Measurements from ENCODE around the gene N4BP3.
"Not testable (repeated sequence)": the region's sequence is repeated elsewhere in the genome, so short reads cannot be mapped to it uniquely, and the experiment has no call there.

Gene N4BP3

GRCh38 chr5:178078197-178079010 lies 34.9 kb upstream of the N4BP3 start:
- peaks cover 46% of the 10 kb centered on the region for H3K4me1 ChIP-seq
- no peaks in the 10 kb centered on the region for H3K27me3 ChIP-seq
- peak overlapping the region; percentile 41 for H3K4me2 ChIP-seq
- no peaks in the 10 kb centered on the region for H3K36me3 ChIP-seq
- no peak overlapping the region for H3K4me3 ChIP-seq
- H3K9me3 ChIP-seq, result no peaks in the 10 kb centered on the region
- TF ChIP-seq Cebpa-rat (IDR thresholded peaks at IDR 0.05), result no peak
- no peak overlapping the region for H3K9ac ChIP-seq
- 0 out of 2 replicates have a peak overlapping the region, but pooled peaks have one; percentile 20 for H3K27ac ChIP-seq
- no peaks in the 10 kb centered on the region for H4K20me1 ChIP-seq

DNA sequence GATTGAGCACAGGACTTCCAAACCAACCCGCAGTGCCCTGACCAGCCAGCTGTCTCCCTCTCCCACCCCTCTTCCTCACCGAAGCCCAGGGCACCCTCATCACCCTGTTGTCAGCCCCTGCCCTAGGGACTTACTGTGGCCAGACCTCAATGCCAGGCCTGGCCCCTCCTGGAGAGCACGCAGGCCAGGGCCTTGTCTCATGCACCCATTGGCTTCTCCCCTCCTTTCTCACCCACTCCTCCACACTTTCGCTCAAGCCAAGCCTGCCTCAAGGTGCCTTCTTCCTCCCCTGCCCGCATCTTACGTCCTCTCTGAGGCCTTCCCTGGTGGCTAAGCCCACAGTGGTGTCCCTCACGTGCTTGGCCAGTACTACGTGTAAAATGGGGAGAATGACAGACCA lies 33.3 kb upstream of the N4BP3 start:
- H3K9me3 ChIP-seq, result no peaks in the 10 kb centered on the region
- no peak for TF ChIP-seq Cebpa-rat (IDR thresholded peaks at IDR 0.05)
- no peak overlapping the region for H3K4me3 ChIP-seq

DNA sequence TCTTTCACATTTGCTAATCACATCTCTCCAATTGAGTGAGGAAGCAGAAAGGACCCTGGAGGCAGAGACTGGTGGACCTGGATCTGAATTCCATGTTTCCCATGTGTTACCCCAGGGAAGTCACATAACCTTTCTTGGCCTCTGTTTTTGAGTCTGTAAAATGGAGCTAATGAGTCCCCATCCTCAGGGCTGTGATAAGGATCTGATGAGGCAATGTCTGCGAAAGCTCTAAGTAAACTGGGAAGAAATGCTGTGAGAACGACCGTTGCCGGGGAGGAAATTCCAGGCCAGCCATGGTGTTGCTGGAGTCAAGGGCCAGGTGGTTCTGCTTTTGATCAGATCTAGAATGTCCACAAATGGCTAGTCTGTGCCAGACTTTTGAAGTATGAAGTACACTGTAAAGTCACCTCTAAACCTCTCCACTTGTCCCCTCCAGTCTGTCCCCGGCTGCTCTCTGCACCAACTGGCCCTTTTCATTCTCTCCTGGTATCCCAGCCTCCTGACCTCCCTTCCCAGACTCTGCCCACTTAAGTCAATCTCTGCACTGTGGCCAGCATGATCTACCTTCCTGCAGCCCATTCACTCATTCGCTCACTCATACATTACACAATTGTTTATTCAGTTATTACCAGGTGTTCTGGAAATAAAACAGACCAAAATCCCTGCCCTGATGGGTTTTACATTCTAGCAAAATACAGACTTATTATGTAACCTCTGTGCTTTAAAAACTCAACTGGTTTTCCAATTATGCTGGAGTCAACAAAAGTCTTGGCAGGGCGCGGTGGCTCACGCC lies 32.5 kb upstream of the N4BP3 start:
- no peak for TF ChIP-seq Cebpa-rat (IDR thresholded peaks at IDR 0.05)

More for the DNA sequence above, 33.3 kb upstream of the N4BP3 start:
- Histone ChIP-seq H3K27me3 (no peaks in the 10 kb centered on the region), H3K4me2 (no peak overlapping the region), H3K36me3 (no peaks in the 10 kb centered on the region), H3K4me1 (peaks cover 52% of the 10 kb centered on the region), H4K20me1 (no peaks in the 10 kb centered on the region), H3K27ac (no peak overlapping the region), H3K9ac (no peak overlapping the region)

DNA sequence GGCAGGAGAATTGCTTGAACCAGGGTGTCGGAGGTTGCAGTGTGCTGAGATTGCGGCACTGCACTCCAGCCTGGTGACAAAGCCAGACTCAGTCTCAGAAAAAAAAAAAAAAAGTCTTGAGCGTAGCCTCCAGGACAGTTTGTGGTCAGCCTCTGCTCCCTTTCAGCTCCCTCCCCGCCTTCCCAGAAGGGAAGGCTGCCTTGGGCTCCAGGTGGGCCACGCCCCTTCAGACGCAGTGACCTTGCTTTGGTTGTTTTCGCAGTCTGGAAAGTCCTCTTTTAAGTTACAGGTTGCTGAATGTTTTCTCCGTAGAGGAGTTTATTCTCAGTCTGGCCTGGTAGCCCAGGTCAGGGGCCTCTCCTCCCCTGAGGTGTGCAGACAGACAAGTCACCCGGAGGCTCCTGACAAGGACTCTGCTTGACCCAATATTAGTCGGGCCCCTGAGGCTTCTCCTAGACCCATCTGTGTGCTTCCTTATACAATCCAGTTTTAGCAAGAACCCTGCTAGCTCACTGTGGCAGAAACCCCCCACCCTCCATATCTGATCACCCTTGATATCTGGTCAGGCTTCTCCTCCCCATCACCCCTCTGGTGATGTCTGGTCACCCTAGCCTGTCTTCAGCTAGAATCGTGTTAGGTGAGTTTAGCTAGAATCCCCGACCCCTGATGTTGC lies 31.6 kb upstream of the N4BP3 start:
- Histone ChIP-seq H3K36me3 (no peaks in the 10 kb centered on the region), H3K4me1 (peaks cover 40% of the 10 kb centered on the region), H4K20me1 (no peaks in the 10 kb centered on the region), H3K27ac (no peak overlapping the region), H3K27me3 (no peaks in the 10 kb centered on the region), H3K9me3 (no peaks in the 10 kb centered on the region), H3K4me3 (no peak overlapping the region), H3K9ac (no peak overlapping the region), H3K4me2 (no peak overlapping the region)
- no peak for TF ChIP-seq Cebpa-rat (IDR thresholded peaks at IDR 0.05)

More for the DNA sequence above, 32.5 kb upstream of the N4BP3 start:
- H3K4me2 ChIP-seq, result no peak overlapping the region
- no peaks in the 10 kb centered on the region for H3K27me3 ChIP-seq
- peaks cover 49% of the 10 kb centered on the region for H3K4me1 ChIP-seq
- H3K4me3 ChIP-seq, result no peak overlapping the region
- no peaks in the 10 kb centered on the region for H4K20me1 ChIP-seq
- no peak overlapping the region for H3K9ac ChIP-seq
- no peaks in the 10 kb centered on the region for H3K9me3 ChIP-seq
- H3K36me3 ChIP-seq, result no peaks in the 10 kb centered on the region
- H3K27ac ChIP-seq, result no peak overlapping the region

DNA sequence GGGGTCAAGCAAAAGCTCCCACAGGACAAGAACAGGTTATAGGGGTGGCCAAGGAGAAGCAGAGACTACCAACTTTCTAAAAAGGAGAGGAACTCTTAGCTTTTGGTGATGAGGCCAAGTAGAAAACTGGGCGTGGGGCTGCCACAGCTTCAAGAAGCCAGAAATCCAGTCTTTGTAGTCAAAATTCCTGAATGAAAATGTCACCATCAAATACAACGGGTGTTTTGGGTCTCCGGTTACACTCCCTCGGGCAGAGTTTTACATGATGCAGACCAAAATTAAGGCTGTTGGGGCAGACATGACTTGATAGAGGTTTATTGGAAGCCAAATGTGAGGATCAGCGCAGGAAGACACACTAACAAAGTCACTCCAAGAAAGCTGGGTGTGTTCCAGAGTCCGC lies 29.4 kb upstream of the N4BP3 start:
- no peak overlapping the region for H3K4me3 ChIP-seq
- H3K27ac ChIP-seq, result no peak overlapping the region
- no peaks in the 10 kb centered on the region for H3K27me3 ChIP-seq
- no peaks in the 10 kb centered on the region for H4K20me1 ChIP-seq
- TF ChIP-seq Cebpa-rat (IDR thresholded peaks at IDR 0.05), result no peak
- no peak overlapping the region for H3K9ac ChIP-seq
- H3K36me3 ChIP-seq, result no peaks in the 10 kb centered on the region
- H3K4me2 ChIP-seq, result peak overlapping the region; percentile 59
- no peaks in the 10 kb centered on the region for H3K9me3 ChIP-seq
- H3K4me1 ChIP-seq, result peaks cover 27% of the 10 kb centered on the region

GRCh38 chr5:178085316-178085715 lies 28.0 kb upstream of the N4BP3 start:
- no peaks in the 10 kb centered on the region for H3K36me3 ChIP-seq
- TF ChIP-seq Cebpa-rat (IDR thresholded peaks at IDR 0.05), result no peak

DNA sequence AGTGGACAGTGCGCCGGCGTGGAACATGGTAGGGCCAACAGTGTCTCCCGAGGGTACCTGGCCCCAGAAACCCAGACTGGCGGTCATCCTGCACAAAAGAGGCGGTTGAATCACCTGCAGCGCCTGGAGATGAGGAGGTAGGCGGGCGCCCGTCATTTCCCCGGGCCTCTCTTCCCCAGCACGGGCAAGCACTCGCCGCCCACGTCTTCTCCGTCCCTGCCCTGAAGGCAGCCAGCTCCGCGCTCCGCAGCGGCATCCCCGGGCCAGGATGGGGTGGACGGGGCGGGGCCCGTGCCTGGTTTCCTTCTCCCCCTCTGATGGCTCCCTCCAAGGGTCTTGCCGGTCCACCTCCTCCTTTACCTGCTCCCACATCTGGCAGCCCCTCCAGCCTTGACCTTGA lies 27.1 kb upstream of the N4BP3 start:
- Histone ChIP-seq H3K9me3 (peaks cover 13% of the 10 kb centered on the region), H3K4me3 (no peak overlapping the region), H3K9ac (no peak overlapping the region), H3K36me3 (no peaks in the 10 kb centered on the region), H3K27ac (no peak overlapping the region), H4K20me1 (no peaks in the 10 kb centered on the region), H3K4me2 (no peak overlapping the region), H3K4me1 (peaks cover 27% of the 10 kb centered on the region), H3K27me3 (no peaks in the 10 kb centered on the region)
- no peak for TF ChIP-seq Cebpa-rat (IDR thresholded peaks at IDR 0.05)

More at GRCh38 chr5:178085316-178085715, 28.0 kb upstream of the N4BP3 start:
- Histone ChIP-seq H3K4me3 (no peak overlapping the region), H3K27ac (no peak overlapping the region), H3K27me3 (no peaks in the 10 kb centered on the region), H3K9me3 (peaks cover 3% of the 10 kb centered on the region), H3K4me2 (peak overlapping the region; percentile 59), H3K4me1 (peaks cover 27% of the 10 kb centered on the region), H3K9ac (no peak overlapping the region), H4K20me1 (no peaks in the 10 kb centered on the region)

- not testable (repeated sequence) for H3K9ac ChIP-seq, H3K4me3 ChIP-seq, H3K36me3 ChIP-seq, H4K20me1 ChIP-seq, H3K27ac ChIP-seq, H3K27me3 ChIP-seq, H3K4me2 ChIP-seq
- peaks cover 19% of the 10 kb centered on the region for H3K9me3 ChIP-seq
- peaks cover 27% of the 10 kb centered on the region for H3K4me1 ChIP-seq
Measured at GRCh38 chr5:178087199-178087598, 26.1 kb upstream of the N4BP3 start.

DNA sequence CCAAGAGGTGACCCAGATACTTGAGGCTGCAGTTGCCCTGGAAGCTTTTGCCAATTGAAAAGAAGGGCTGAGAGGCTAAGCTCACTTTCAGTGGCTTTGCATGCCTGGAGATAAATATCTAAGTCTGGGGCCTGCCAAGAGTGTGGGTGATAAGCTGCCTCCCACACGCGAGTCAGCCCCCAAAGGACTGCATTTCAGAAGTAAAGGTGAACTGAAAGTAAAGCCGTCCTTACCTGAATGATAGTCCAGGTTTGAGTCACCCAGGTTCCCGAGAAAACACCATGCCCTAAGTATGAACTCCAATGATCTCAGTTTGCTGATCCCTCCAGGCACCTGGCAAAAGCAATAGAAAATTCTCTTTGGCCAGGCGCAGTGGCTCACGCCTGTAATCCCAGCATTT lies 22.5 kb upstream of the N4BP3 start:
- TF ChIP-seq Cebpa-rat (IDR thresholded peaks at IDR 0.05), result no peak
- Histone ChIP-seq H3K9me3 (peaks cover 19% of the 10 kb centered on the region), H3K27me3 (no peaks in the 10 kb centered on the region), H3K4me3 (no peak overlapping the region), H4K20me1 (no peaks in the 10 kb centered on the region), H3K4me1 (peaks cover 24% of the 10 kb centered on the region), H3K9ac (no peak overlapping the region), H3K4me2 (no peak overlapping the region), H3K27ac (no peak overlapping the region), H3K36me3 (no peaks in the 10 kb centered on the region)

GRCh38 chr5:178093134-178093533 lies 20.2 kb upstream of the N4BP3 start:
- no peaks in the 10 kb centered on the region for H4K20me1 ChIP-seq
- H3K9ac ChIP-seq, result no peak overlapping the region
- TF ChIP-seq Cebpa-rat (IDR thresholded peaks at IDR 0.05), result no peak
- H3K27ac ChIP-seq, result no peak overlapping the region
- peaks cover 19% of the 10 kb centered on the region for H3K9me3 ChIP-seq
- no peaks in the 10 kb centered on the region for H3K27me3 ChIP-seq
- no peaks in the 10 kb centered on the region for H3K36me3 ChIP-seq
- H3K4me1 ChIP-seq, result peaks cover 24% of the 10 kb centered on the region
- H3K4me3 ChIP-seq, result no peak overlapping the region
- H3K4me2 ChIP-seq, result peak overlapping the region; percentile 59
